ENCODE data around the gene TMPRSS5. TPM values are rescaled to one million over a fixed set of nuclear protein-coding genes. Genes with fewer than 3 reads are reported as not detected.

Gene TMPRSS5
- total RNA-seq, 1 donor from 2014 or later = 0.34 TPM

GRCh38 chr11:113728814-113729213 is 22.7 kb upstream of the TMPRSS5 start:
- no peak overlapping the region for H3K27ac Mint-ChIP-seq (ENCODE audit: unreplicated experiment)

GRCh38 chr11:113725913-113726312 is 19.8 kb upstream of the TMPRSS5 start:
- H3K79me2 ChIP-seq (ENCODE audit: insufficient read depth, low read length) = no peaks in the 10 kb centered on the region
- FAIRE-seq (no peak), DNase-seq (ENCODE audit: low read depth) (no peak)
- H4K20me1 ChIP-seq (ENCODE audit: insufficient read depth, low read length) = no peaks in the 10 kb centered on the region
- no peaks in the 10 kb centered on the region for H3K9me3 ChIP-seq (ENCODE audit: insufficient read depth, low read depth, low read length)
- H3K27ac Mint-ChIP-seq (ENCODE audit: unreplicated experiment) = no peak overlapping the region
- H3K4me1 ChIP-seq (ENCODE audit: insufficient read depth, low read length) = peaks cover 13% of the 10 kb centered on the region
- no peak overlapping the region for H2AFZ ChIP-seq (ENCODE audit: low read depth, low read length)
- no peaks in the 10 kb centered on the region for H3K27me3 Mint-ChIP-seq (ENCODE audit: low read depth, unreplicated experiment)
- TF ChIP-seq EZH2 (IDR thresholded peaks at IDR 0.05; ENCODE audit: insufficient read depth, low read length) (no peak), CTCF (IDR thresholded peaks at IDR 0.05; ENCODE audit: insufficient read depth, low read depth, low read length) (no peak)
- no peaks in the 10 kb centered on the region for H3K36me3 ChIP-seq (ENCODE audit: insufficient read depth, low read length)
- peaks cover 12% of the 10 kb centered on the region for H3K4me1 Mint-ChIP-seq (ENCODE audit: low read depth, unreplicated experiment)
- H3K4me2 ChIP-seq (ENCODE audit: low read length) = no peak overlapping the region
- peaks cover 2% of the 10 kb centered on the region for H3K9me3 Mint-ChIP-seq (ENCODE audit: unreplicated experiment)
- no peak overlapping the region for H3K4me3 Mint-ChIP-seq (ENCODE audit: unreplicated experiment)
- H3K9ac ChIP-seq (ENCODE audit: low read length) = no peak overlapping the region
- no peak overlapping the region for H3K4me3 ChIP-seq (ENCODE audit: insufficient read depth, low read depth, low read length)
- H3K36me3 Mint-ChIP-seq (ENCODE audit: low read depth, unreplicated experiment) = no peaks in the 10 kb centered on the region
- no peak overlapping the region for H3K27ac ChIP-seq (ENCODE audit: low read depth, low read length)
- H3K27me3 ChIP-seq (ENCODE audit: insufficient read depth, low read length) = no peaks in the 10 kb centered on the region

More at GRCh38 chr11:113728814-113729213, 22.7 kb upstream of the TMPRSS5 start:
- Mint-ChIP-seq H3K4me1 (ENCODE audit: low read depth, unreplicated experiment) (peaks cover 8% of the 10 kb centered on the region), H3K27me3 (ENCODE audit: low read depth, unreplicated experiment) (no peaks in the 10 kb centered on the region), H3K36me3 (ENCODE audit: low read depth, unreplicated experiment) (no peaks in the 10 kb centered on the region), H3K4me3 (ENCODE audit: unreplicated experiment) (no peak overlapping the region), H3K9me3 (ENCODE audit: unreplicated experiment) (no peaks in the 10 kb centered on the region)
- Histone ChIP-seq H3K27me3 (ENCODE audit: insufficient read depth, low read length) (no peaks in the 10 kb centered on the region), H3K4me3 (ENCODE audit: insufficient read depth, low read depth, low read length) (no peak overlapping the region), H3K9ac (ENCODE audit: low read length) (no peak overlapping the region), H3K79me2 (ENCODE audit: insufficient read depth, low read length) (no peaks in the 10 kb centered on the region), H3K9me3 (ENCODE audit: insufficient read depth, low read depth, low read length) (no peaks in the 10 kb centered on the region), H3K36me3 (ENCODE audit: insufficient read depth, low read length) (peaks cover 4% of the 10 kb centered on the region), H2AFZ (ENCODE audit: low read depth, low read length) (no peak overlapping the region), H4K20me1 (ENCODE audit: insufficient read depth, low read length) (no peaks in the 10 kb centered on the region), H3K27ac (ENCODE audit: low read depth, low read length) (no peak overlapping the region), H3K4me1 (ENCODE audit: insufficient read depth, low read length) (peaks cover 13% of the 10 kb centered on the region), H3K4me2 (ENCODE audit: low read length) (no peak overlapping the region)
- DNase-seq (ENCODE audit: low read depth) (no peak), FAIRE-seq (no peak)
- no peak for TF ChIP-seq EZH2 (IDR thresholded peaks at IDR 0.05; ENCODE audit: insufficient read depth, low read length)
- TF ChIP-seq CTCF (IDR thresholded peaks at IDR 0.05; ENCODE audit: insufficient read depth, low read depth, low read length) = no peak

DNA sequence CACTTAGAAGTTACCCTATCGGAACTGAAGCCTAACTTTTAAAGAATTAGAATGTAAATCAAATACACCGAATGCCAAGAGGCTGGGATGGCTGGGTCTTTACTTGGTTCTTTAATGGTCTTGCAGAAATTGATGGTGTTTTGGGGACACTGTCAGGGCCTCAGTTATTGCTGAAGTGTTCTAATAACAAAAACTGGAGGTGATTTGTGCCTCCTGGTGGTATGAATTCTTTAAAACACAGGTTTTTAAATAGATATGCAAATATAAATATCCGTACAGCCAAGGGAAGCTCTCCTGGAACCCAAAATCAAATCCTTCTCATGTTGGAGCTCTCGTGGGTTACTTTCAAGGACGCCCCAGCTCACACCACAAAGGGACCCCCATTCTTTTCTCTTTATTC is 19.3 kb upstream of the TMPRSS5 start:
- no peaks in the 10 kb centered on the region for H3K36me3 ChIP-seq (ENCODE audit: insufficient read depth, low read length)
- FAIRE-seq = no peak
- no peak overlapping the region for H3K4me2 ChIP-seq (ENCODE audit: low read length)
- Mint-ChIP-seq H3K36me3 (ENCODE audit: low read depth, unreplicated experiment) (no peaks in the 10 kb centered on the region), H3K4me3 (ENCODE audit: unreplicated experiment) (no peak overlapping the region), H3K9me3 (ENCODE audit: unreplicated experiment) (peaks cover 2% of the 10 kb centered on the region), H3K4me1 (ENCODE audit: low read depth, unreplicated experiment) (peaks cover 12% of the 10 kb centered on the region), H3K27me3 (ENCODE audit: low read depth, unreplicated experiment) (no peaks in the 10 kb centered on the region), H3K27ac (ENCODE audit: unreplicated experiment) (no peak overlapping the region)
- H3K9me3 ChIP-seq (ENCODE audit: insufficient read depth, low read depth, low read length) = no peaks in the 10 kb centered on the region
- peaks cover 13% of the 10 kb centered on the region for H3K4me1 ChIP-seq (ENCODE audit: insufficient read depth, low read length)
- no peak overlapping the region for H2AFZ ChIP-seq (ENCODE audit: low read depth, low read length)
- H3K27me3 ChIP-seq (ENCODE audit: insufficient read depth, low read length) = no peaks in the 10 kb centered on the region
- no peaks in the 10 kb centered on the region for H3K79me2 ChIP-seq (ENCODE audit: insufficient read depth, low read length)
- H4K20me1 ChIP-seq (ENCODE audit: insufficient read depth, low read length) = no peaks in the 10 kb centered on the region
- no peak overlapping the region for H3K27ac ChIP-seq (ENCODE audit: low read depth, low read length)
- H3K9ac ChIP-seq (ENCODE audit: low read length) = no peak overlapping the region
- TF ChIP-seq EZH2 (IDR thresholded peaks at IDR 0.05; ENCODE audit: insufficient read depth, low read length) (no peak), CTCF (IDR thresholded peaks at IDR 0.05; ENCODE audit: insufficient read depth, low read depth, low read length) (no peak)
- H3K4me3 ChIP-seq (ENCODE audit: insufficient read depth, low read depth, low read length) = no peak overlapping the region
- no peak for DNase-seq (ENCODE audit: low read depth)
